Ovary (tissue), 9 donors: Measurements from ENCODE around the gene HSD3B7. TPM values are rescaled to one million over a fixed set of nuclear protein-coding genes. Genes with fewer than 3 reads are reported as not detected.
"Not testable (repeated sequence)": the region's sequence is repeated elsewhere in the genome, so short reads cannot be mapped to it uniquely, and the experiment has no call there.

Experiments
- DNase-seq, 5 donors: peaks; one replicate each; pipeline ENCODE4 v3.0.0-alpha.2; 2019 to 2020
- H3K27ac ChIP-seq, 2 donors: fragments of 200-600 bp; one replicate each; pipeline versions ENCODE4 v1.5.1 to v1.8.0; 2019 to 2022
- H3K27me3 ChIP-seq: fragments of 200-600 bp; one replicate; pipeline ENCODE4 v1.8.0; 2022
- H3K36me3 ChIP-seq: fragments of 200-600 bp; sonication (generic); one replicate; pipeline ENCODE4 v1.5.1; 2019
- H3K4me1 ChIP-seq: one replicate; pipeline ENCODE4 v1.8.1; 2013; ENCODE audit warnings: mild to moderate bottlenecking, moderate library complexity; ENCODE audit not compliant: insufficient read depth
- H3K4me3 ChIP-seq: fragments of 200-600 bp; sonication (generic); one replicate; pipeline ENCODE4 v1.5.1; 2017
- H3K9me3 ChIP-seq, 2 donors: fragments of 200-600 bp in 1 of 2; sonication (generic) in 1 of 2; one replicate each; pipeline versions ENCODE4 v1.5.1 to v1.8.1; 2013 to 2019; ENCODE audit warnings: mild to moderate bottlenecking in 1 of 2, moderate library complexity in 1 of 2
- CTCF ChIP-seq, 3 donors: fragments of 450-650 bp in 2 of 3; fragments of 200-600 bp in 1 of 3; IDR thresholded peaks; one replicate each; pipeline versions ENCODE4 v1.5.1 to v1.8.0; 2016 to 2022; ENCODE audit warnings: antibody characterized with exemption in 3 of 3, mild to moderate bottlenecking in 1 of 3
- EP300 ChIP-seq: sonication (generic); formaldehyde crosslinking; IDR thresholded peaks from one replicate; pipeline ENCODE4 v1.6.1; 2017; ENCODE audit warnings: antibody characterized with exemption
- POLR2A ChIP-seq: fragments of 450-650 bp; IDR thresholded peaks from one replicate; pipeline ENCODE4 v1.6.1; 2017; ENCODE audit warnings: antibody characterized with exemption, mild to moderate bottlenecking, moderate library complexity
- WGBS, 3 donors: extraction: QIAGEN DNeasy Blood & Tissue Kit in 1 of 3; methylation state at CpG; one replicate each; pipeline versions ENCODE4 v1.1.5 to v1.1.7; 2013 to 2017; 5-methylcytosine and 5-hydroxymethylcytosine counted together
- intact Hi-C, 4 donors: fragments of 100-400 bp; cut with DNase I; formaldehyde crosslinking; loops; one replicate each; pipeline versions ENCODE4 v1.11.0 to v1.15.1; 2022 to 2023
- polyA plus RNA-seq, 2 donors: library from polyadenylated mRNA; stranded (reverse); fragments of 200-250 nt in 1 of 2; fragments of 350-450 nt in 1 of 2; fragmentation: Illumina TruSeq in 1 of 2; extraction: RNeasy Lipid Tissue Mini Kit (QIAGEN cat#74804) in 1 of 2; gene quantifications; one replicate each; pipeline ENCODE4 v1.2.3, GENCODE V29; 2013 to 2014
- total RNA-seq, 7 donors: library from RNA; depleted of rRNA in 2 of 7; stranded (reverse); fragments of >200 nt in 2 of 7; fragmentation: NEBNext Ultra II Directional in 3 of 7; extraction: Animal tissue kit (Norgen Biotek cat#: 25700) in 3 of 7; gene quantifications; one replicate each; pipeline versions ENCODE4 v1.1.0 to v1.2.4, GENCODE V29; 2016 to 2023
- donor health status: DM: no; HTN: no; CAD: no; lungs with moderate emphysema.
- donor health status: DM: no; HTN: no; CAD: no.
- donor health status: Bipolar disorder and iron deficiency.
- donor health status: DM: yes; HTN: yes; CAD: no.
- donor health status: DM: no; HTN: no; CAD: no.
- donor health status: DM: yes; HTN: yes; CAD: no.

Gene HSD3B7
- total and polyA plus RNA-seq, 9 donors, result 3.9 to 24.5 (median 9.9) TPM

GRCh38 chr16:31009894-31010584, 25.0 kb downstream of the HSD3B7 start:
- 8 to 11% (median 10%) methylated on average over 17 to 36 of the region's 36 CpGs for WGBS, 3 donors
- Histone ChIP-seq H3K9me3 (no peaks in the 10 kb centered on the region), H3K4me1 (no peaks in the 10 kb centered on the region), H3K27me3 (no peaks in the 10 kb centered on the region), H3K27ac (no peak overlapping the region), H3K4me3 (peak overlapping the region; percentile 5), H3K36me3 (no peaks in the 10 kb centered on the region)
- no peak for TF ChIP-seq CTCF (IDR thresholded peaks at IDR 0.05)
- TF ChIP-seq POLR2A, result no peak
- no peak for TF ChIP-seq EP300
- intact Hi-C loops, result no loop called here
- no peak for DNase-seq

- intact Hi-C loops, result no loop called here
- DNase-seq, result no peak
- H3K27me3 ChIP-seq, result no peaks in the 10 kb centered on the region
Observed at GRCh38 chr16:31010585-31011325, 25.7 kb downstream of the HSD3B7 start, which contains the start of gene STX1B. Gene STX1B, minus strand, starts transcription at chr16:31010638. Its CDS starts 242 bp downstream, at chr16:31010396.

GRCh38 chr16:31011815-31012214, 26.8 kb downstream of the HSD3B7 start:
- H3K27me3 ChIP-seq, H3K9me3 ChIP-seq, H3K4me3 ChIP-seq, intact Hi-C loops, H3K4me1 ChIP-seq, H3K36me3 ChIP-seq, H3K27ac ChIP-seq, DNase-seq: not testable (repeated sequence)
- WGBS, 3 donors, result 72 to 92% (median 79%) methylated on average over 7 of the region's 7 CpGs

More at GRCh38 chr16:31010585-31011325, 25.7 kb downstream of the HSD3B7 start, which contains the start of gene STX1B:
- H3K36me3 ChIP-seq, result no peaks in the 10 kb centered on the region
- H3K27ac ChIP-seq, result no peak within 1 kb of the TSS
- no peaks in the 10 kb centered on the region for H3K9me3 ChIP-seq
- no peak for TF ChIP-seq CTCF (IDR thresholded peaks at IDR 0.05)
- no peak for TF ChIP-seq POLR2A
- TF ChIP-seq EP300, result no peak
- 3 to 9% (median 7%) methylated on average over 23 to 43 of the region's 45 CpGs for WGBS, 3 donors
- peak within 1 kb of the TSS; percentile 5 for H3K4me3 ChIP-seq
- no peaks in the 10 kb centered on the region for H3K4me1 ChIP-seq

GRCh38 chr16:31013292-31013691, 28.3 kb downstream of the HSD3B7 start:
- H3K9me3 ChIP-seq, H3K27me3 ChIP-seq, intact Hi-C loops: not testable (repeated sequence)

GRCh38 chr16:31016018-31016417, 31.0 kb downstream of the HSD3B7 start:
- WGBS, 3 donors, result 51 to 56% (median 54%) methylated on average over 6 of the region's 6 CpGs
- TF ChIP-seq POLR2A (no peak), CTCF (IDR thresholded peaks at IDR 0.05) (no peak), EP300 (no peak)
- Histone ChIP-seq H3K36me3 (no peaks in the 10 kb centered on the region), H3K4me3 (no peak overlapping the region), H3K27me3 (no peaks in the 10 kb centered on the region), H3K9me3 (no peaks in the 10 kb centered on the region), H3K4me1 (no peaks in the 10 kb centered on the region), H3K27ac (no peak overlapping the region)
- intact Hi-C loops, result no loop called here
- no peak for DNase-seq

More at GRCh38 chr16:31013292-31013691, 28.3 kb downstream of the HSD3B7 start:
- DNase-seq, H3K36me3 ChIP-seq, H3K4me1 ChIP-seq, H3K4me3 ChIP-seq, H3K27ac ChIP-seq: not testable (repeated sequence)

- DNase-seq, H3K9me3 ChIP-seq, H3K4me1 ChIP-seq, H3K4me3 ChIP-seq, H3K36me3 ChIP-seq, H3K27me3 ChIP-seq, intact Hi-C loops, H3K27ac ChIP-seq: not testable (repeated sequence)
- WGBS, 3 donors, result 80 to 92% (median 83%) methylated on average over 10 of the region's 10 CpGs
Observed at GRCh38 chr16:31017756-31018155, 32.7 kb downstream of the HSD3B7 start.
